K562 (cell line): ENCODE data around the gene SCIN.

Experiments used
- CTCF ChIP-seq, 3 experiments: IDR thresholded peaks in 2 of 3; conservative IDR thresholded peaks in 1 of 3; 2 replicates each; pipeline ENCODE4 v1.5.1; 2011 to 2012; ENCODE audit warnings: low read length in 3 of 3, mild to moderate bottlenecking in 3 of 3, control low read depth in 2 of 3, improper control_type of control experiment in 1 of 3, inconsistent platforms in 1 of 3, low read depth in 1 of 3, mixed read lengths in 1 of 3, moderate library complexity in 1 of 3; ENCODE audit not compliant: insufficient read depth in 2 of 3
- EZH2 ChIP-seq: IDR thresholded peaks from 2 replicates; pipeline ENCODE4 v1.6.1; 2012; ENCODE audit warnings: low read depth, mild to moderate bottlenecking, inconsistent platforms, low read length, borderline replicate concordance
- MAX ChIP-seq: sonication (generic); formaldehyde crosslinking; IDR thresholded peaks from 2 replicates; pipeline ENCODE4 v1.9.0; 2022; ENCODE audit warnings: mild to moderate bottlenecking, missing genetic modification reagents
- PHF8 ChIP-seq: fragments of 200-600 bp; sonication (generic); IDR thresholded peaks from 2 replicates; pipeline ENCODE4 v1.6.1; 2012; ENCODE audit warnings: mixed run types, mild to moderate bottlenecking, inconsistent platforms, low read length, moderate library complexity, borderline replicate concordance
- POLR2A ChIP-seq: fragments of 450-650 bp; conservative IDR thresholded peaks from 2 replicates; pipeline ENCODE4 v1.6.1; 2016
- RAD51 ChIP-seq: fragments of 450-650 bp; IDR thresholded peaks from 2 replicates; pipeline ENCODE4 v1.7.1; 2016; ENCODE audit warnings: low read depth, mild to moderate bottlenecking, borderline replicate concordance
- RCOR1 ChIP-seq, 2 experiments: IDR thresholded peaks; 2 replicates each; pipeline ENCODE4 v1.6.1; 2012; ENCODE audit warnings: low read depth in 2 of 2, low read length in 2 of 2, borderline replicate concordance in 1 of 2, improper control_type of control experiment in 1 of 2
- SMARCE1 ChIP-seq: fragments of 450-650 bp; IDR thresholded peaks from 2 replicates; pipeline ENCODE4 v1.7.1; 2016; ENCODE audit warnings: mild to moderate bottlenecking
- TARDBP ChIP-seq: fragments of 450-650 bp; IDR thresholded peaks from 2 replicates; pipeline ENCODE4 v1.6.1; 2016
- U2AF1 ChIP-seq: fragments of 200-400 bp; formaldehyde crosslinking; optimal IDR thresholded peaks from 2 replicates; pipeline ENCODE3; 2017; ENCODE audit warnings: mild to moderate bottlenecking, low read depth, low read length, moderate library complexity
- ZBTB7A ChIP-seq: IDR thresholded peaks from 2 replicates; pipeline ENCODE4 v1.6.1; 2011; ENCODE audit warnings: low read depth, mild to moderate bottlenecking, low read length, moderate library complexity, borderline replicate concordance; ENCODE audit not compliant: control insufficient read depth
- ZNF696 ChIP-seq: fragments of 250-450 bp; sonication (Bioruptor Pico); conservative IDR thresholded peaks from 2 replicates; pipeline ENCODE4 v1.4.0; 2020; ENCODE audit warnings: mild to moderate bottlenecking, moderate library complexity
- TF ChIP-seq, protein P1 (sequence below): fragments of 250-450 bp; sonication (Bioruptor Pico); IDR thresholded peaks from 2 replicates; pipeline ENCODE4 v1.5.0; 2021

DNA sequence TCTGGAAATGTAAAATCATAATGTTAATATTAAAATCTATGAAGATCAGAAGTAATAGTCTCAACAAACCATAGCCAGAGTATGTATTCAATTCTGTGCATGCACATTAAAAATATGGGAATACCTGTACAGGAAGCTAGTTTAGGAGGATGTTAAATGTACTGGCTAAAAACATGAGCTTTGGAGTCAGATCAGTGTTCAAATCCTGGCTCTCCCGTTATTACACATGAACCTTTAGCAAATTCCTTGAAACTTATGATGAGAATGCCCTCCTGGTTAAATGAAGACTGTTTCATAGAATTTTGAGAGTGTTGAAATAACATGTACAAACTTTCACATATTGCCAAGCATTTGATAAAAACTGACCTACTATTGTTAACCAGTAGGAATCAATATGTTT lies 121.5 kb downstream of the SCIN start:
- TF ChIP-seq U2AF1 (no peak), CTCF (IDR thresholded peaks at IDR 0.05 in 2 of 3, conservative IDR thresholded peaks at IDR 0.05 in 1 of 3; ENCODE audit: insufficient read depth in 2 of 3, low read depth in 1 of 3, low read length in 3 of 3) (no peak), MAX (no peak), ZBTB7A (no peak), EZH2 (no peak), RAD51 (no peak), RCOR1 (IDR thresholded peaks at IDR 0.05; ENCODE audit: borderline replicate concordance in 1 of 2, low read depth in 2 of 2, low read length in 2 of 2) (no peak), SMARCE1 (no peak), ZNF696 (no peak), PHF8 (no peak), TARDBP (no peak), POLR2A (peak; percentile 17)
- TF ChIP-seq, protein P1, sequence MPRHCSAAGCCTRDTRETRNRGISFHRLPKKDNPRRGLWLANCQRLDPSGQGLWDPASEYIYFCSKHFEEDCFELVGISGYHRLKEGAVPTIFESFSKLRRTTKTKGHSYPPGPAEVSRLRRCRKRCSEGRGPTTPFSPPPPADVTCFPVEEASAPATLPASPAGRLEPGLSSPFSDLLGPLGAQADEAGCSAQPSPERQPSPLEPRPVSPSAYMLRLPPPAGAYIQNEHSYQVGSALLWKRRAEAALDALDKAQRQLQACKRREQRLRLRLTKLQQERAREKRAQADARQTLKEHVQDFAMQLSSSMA (CRISPR knock-in tag): no peak
